Esophagus squamous epithelium (tissue), 5 donors: ENCODE data around the gene ARHGAP28. TPM values are rescaled to one million over a fixed set of nuclear protein-coding genes. Genes with fewer than 3 reads are reported as not detected.

Source experiments
- DNase-seq: peaks from one replicate; lab custom pipeline; 2025; lab: John Stamatoyannopoulos, UW
- H3K27ac ChIP-seq, 4 donors: fragments of 200-600 bp; sonication (generic); one replicate each; pipeline ENCODE4 v1.5.1; 2016 to 2019; ENCODE audit warnings: mild to moderate bottlenecking in 1 of 4
- H3K27me3 ChIP-seq, 4 donors: fragments of 200-600 bp; sonication (generic); 1 replicate in 3 of 4; 2 replicates in 1 of 4; pipeline versions ENCODE4 v1.5.1 to v1.6.0; 2017 to 2021; ENCODE audit warnings: antibody characterized with exemption in 1 of 4
- H3K36me3 ChIP-seq, 3 donors: fragments of 200-600 bp; sonication (generic); one replicate each; pipeline ENCODE4 v1.5.1; 2016 to 2019
- H3K4me1 ChIP-seq, 3 donors: fragments of 200-600 bp; sonication (generic); one replicate each; pipeline ENCODE4 v1.5.1; 2017 to 2019
- H3K4me3 ChIP-seq, 4 donors: fragments of 200-600 bp; sonication (generic); 1 replicate in 3 of 4; 2 replicates in 1 of 4; pipeline ENCODE4 v1.5.1; 2016 to 2019; ENCODE audit warnings: mild to moderate bottlenecking in 2 of 4, moderate library complexity in 1 of 4
- H3K9me3 ChIP-seq, 3 donors: fragments of 200-600 bp; sonication (generic); one replicate each; pipeline ENCODE4 v1.5.1; 2016 to 2019
- CTCF ChIP-seq, 6 experiments: fragments of 450-650 bp in 4 of 6; fragments of 200-600 bp in 2 of 6; sonication (generic) in 2 of 6; IDR thresholded peaks; one replicate each; pipeline ENCODE4 v1.5.1; 2016 to 2019; ENCODE audit warnings: antibody characterized with exemption in 6 of 6, mild to moderate bottlenecking in 4 of 6, moderate library complexity in 4 of 6
- POLR2A ChIP-seq, 4 donors: fragments of 450-650 bp; IDR thresholded peaks; one replicate each; pipeline ENCODE4 v1.6.1; 2017; ENCODE audit warnings: antibody characterized with exemption in 4 of 4, mild to moderate bottlenecking in 4 of 4, moderate library complexity in 3 of 4
- WGBS, 2 donors: methylation state at CpG; one replicate each; pipeline ENCODE4 v1.1.5; 2018; 5-methylcytosine and 5-hydroxymethylcytosine counted together
- intact Hi-C: fragments of 100-400 bp; cut with DNase I; formaldehyde crosslinking; loops from one replicate; pipeline ENCODE4 v1.15.0; 2022
- total RNA-seq, 4 donors: library from RNA; depleted of rRNA; stranded (reverse); fragments of >200 nt; gene quantifications; one replicate each; pipeline ENCODE4 v1.1.0, GENCODE V29; 2016
- donor health status: DM: yes; HTN: yes; CAD: no.

ARHGAP28 gene
- total RNA-seq, 4 donors from 2014 or later: 1.2 to 4.8 (median 3.4) TPM

- 45 to 54% methylated on average over 2 of the region's 2 CpGs for WGBS, 2 donors
- intact Hi-C loops: no loop called here
- H3K4me1 ChIP-seq: peaks cover 8 to 30% (median 15%) of the 10 kb centered on the region in 3 donors
- no peaks in the 10 kb centered on the region for H3K36me3 ChIP-seq
- no peaks in the 10 kb centered on the region for H3K27me3 ChIP-seq
- no peak overlapping the region for H3K4me3 ChIP-seq
- no peaks in the 10 kb centered on the region for H3K9me3 ChIP-seq
- DNase-seq: no peak
- TF ChIP-seq CTCF (IDR thresholded peaks at IDR 0.05) (no peak), POLR2A (IDR thresholded peaks at IDR 0.05) (no peak)
- H3K27ac ChIP-seq: no peak overlapping the region
These were observed 147.1 kb downstream of the ARHGAP28 start for GRCh38 chr18:6876641-6877041.

- no peaks in the 10 kb centered on the region for H3K27me3 ChIP-seq
- no peaks in the 10 kb centered on the region for H3K9me3 ChIP-seq
- no peak overlapping the region for H3K4me3 ChIP-seq
- peaks cover 8 to 37% (median 15%) of the 10 kb centered on the region in 3 donors for H3K4me1 ChIP-seq
- intact Hi-C loops: no loop called here
- TF ChIP-seq POLR2A (IDR thresholded peaks at IDR 0.05) (no peak), CTCF (IDR thresholded peaks at IDR 0.05) (no peak)
- H3K36me3 ChIP-seq: no peaks in the 10 kb centered on the region
- DNase-seq: no peak
- WGBS, 2 donors: 86 to 87% methylated on average over 12 to 14 of the region's 14 CpGs
- H3K27ac ChIP-seq: no peak overlapping the region
These were observed 147.8 kb downstream of the ARHGAP28 start for GRCh38 chr18:6877288-6877687.

- Histone ChIP-seq H3K4me3 (no peak overlapping the region), H3K4me1 (peaks cover 8 to 39% (median 15%) of the 10 kb centered on the region in 3 donors), H3K36me3 (no peaks in the 10 kb centered on the region), H3K27ac (peak overlapping the region in 3 of 4 donors; percentile 0 to 56 (median 18)), H3K27me3 (no peaks in the 10 kb centered on the region), H3K9me3 (no peaks in the 10 kb centered on the region)
- DNase-seq: no peak
- intact Hi-C loops: no loop called here
- TF ChIP-seq CTCF (IDR thresholded peaks at IDR 0.05) (no peak), POLR2A (IDR thresholded peaks at IDR 0.05) (no peak)
- 65 to 72% methylated on average over 9 to 11 of the region's 11 CpGs for WGBS, 2 donors
These were observed 149.2 kb downstream of the ARHGAP28 start for GRCh38 chr18:6878556-6879297.

GRCh38 chr18:6879508-6880195, 150.1 kb downstream of the ARHGAP28 start:
- no peaks in the 10 kb centered on the region for H3K36me3 ChIP-seq
- H3K27me3 ChIP-seq: no peaks in the 10 kb centered on the region
- H3K4me3 ChIP-seq: no peak overlapping the region
- peak overlapping the region in 3 of 4 donors; percentile 12 to 56 (median 30) for H3K27ac ChIP-seq
- H3K4me1 ChIP-seq: peaks cover 8 to 45% (median 15%) of the 10 kb centered on the region in 3 donors
- no peak for DNase-seq
- H3K9me3 ChIP-seq: no peaks in the 10 kb centered on the region
- TF ChIP-seq CTCF (IDR thresholded peaks at IDR 0.05) (no peak), POLR2A (IDR thresholded peaks at IDR 0.05) (no peak)
- WGBS, 2 donors: 71 to 86% methylated on average over 13 to 14 of the region's 14 CpGs
- intact Hi-C loops: no loop called here
